HG03103 (cell line): ENCODE data around the gene AP5B1.

Experiments used
- ATAC-seq: cut with Tn5 transposase; IDR thresholded peaks from one replicate; pipeline ENCODE4 v1.9.1; 2021; ENCODE audit warnings: low read depth; ENCODE audit not compliant: unreplicated experiment

The AP5B1 gene

GRCh38 chr11:65801153-65801987 lies 20.6 kb upstream of the AP5B1 start:
- no peak for ATAC-seq

DNA sequence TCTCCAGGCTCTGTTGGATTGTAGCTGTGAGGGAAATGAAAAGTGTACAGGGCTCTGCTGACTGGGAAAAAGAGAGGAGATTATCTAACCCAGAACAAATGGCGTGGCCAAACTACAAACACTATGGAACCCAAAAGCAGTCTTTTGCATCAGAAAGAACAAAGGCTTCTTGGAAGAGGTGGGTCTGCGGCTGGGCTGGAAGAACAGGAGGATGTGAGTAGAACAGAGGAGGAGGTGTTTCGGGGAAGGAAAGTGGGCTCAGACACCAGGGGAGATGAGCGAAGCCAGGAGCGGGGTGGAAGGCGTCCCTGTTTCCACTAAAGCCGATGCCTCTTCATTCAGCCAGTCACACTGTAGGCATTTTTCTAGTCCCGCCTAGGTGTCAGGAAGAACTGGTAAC lies 18.1 kb upstream of the AP5B1 start:
- no peak for ATAC-seq

DNA sequence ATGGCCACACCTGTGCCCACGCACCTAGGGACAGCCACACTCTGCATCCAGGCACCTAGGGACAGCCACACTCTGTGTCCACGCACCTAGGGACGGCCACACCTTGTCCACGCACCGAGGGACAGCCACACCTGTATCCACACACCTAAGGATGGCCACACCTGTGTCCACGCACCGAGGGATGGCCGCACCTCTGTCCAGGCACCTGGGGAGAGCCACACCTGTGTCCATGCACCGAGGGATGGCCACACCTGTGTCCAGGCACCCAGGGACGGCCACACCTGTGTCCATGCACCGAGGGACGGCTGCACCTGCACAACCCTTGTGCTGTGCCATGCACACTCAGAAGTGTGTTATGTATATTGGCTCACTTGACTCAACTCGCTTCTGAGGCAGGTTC lies 16.9 kb upstream of the AP5B1 start:
- ATAC-seq, result no peak

GRCh38 chr11:65796726-65797601 lies 16.2 kb upstream of the AP5B1 start:
- no peak for ATAC-seq

- ATAC-seq, result no peak
These were observed 14.1 kb upstream of the AP5B1 start for GRCh38 chr11:65794570-65795510.

- no peak for ATAC-seq
These were observed 13.0 kb upstream of the AP5B1 start for GRCh38 chr11:65793625-65794400.

- no peak for ATAC-seq
These were observed 12.4 kb upstream of the AP5B1 start for GRCh38 chr11:65793144-65793581.

- no peak for ATAC-seq
These were observed 11.7 kb upstream of the AP5B1 start for GRCh38 chr11:65792456-65792855.

DNA sequence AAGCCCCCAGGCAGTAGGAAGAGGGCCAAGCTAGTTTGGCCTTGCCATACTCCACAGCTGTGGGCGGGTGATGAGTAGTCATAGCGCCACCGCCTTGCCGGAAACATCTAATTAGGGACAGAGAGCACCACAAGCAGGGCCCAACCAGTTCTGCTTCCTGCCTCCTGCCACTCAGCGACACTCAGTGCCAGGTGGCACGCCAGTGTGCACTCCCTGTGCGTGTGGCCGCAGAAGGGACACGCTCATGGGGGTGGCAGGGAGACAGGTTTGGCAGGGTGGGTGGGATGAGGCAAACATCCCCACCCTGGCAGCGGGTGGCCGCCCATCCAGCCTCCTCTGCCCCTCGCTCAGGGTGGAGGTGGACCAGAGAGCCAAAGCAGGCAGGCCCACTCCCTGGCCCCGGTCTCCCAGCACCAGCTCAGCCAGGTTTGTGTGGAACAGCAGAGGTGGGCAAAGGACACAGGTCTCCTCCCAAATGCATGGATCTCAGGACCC lies 11.0 kb upstream of the AP5B1 start:
- peak; percentile 59 for ATAC-seq

DNA sequence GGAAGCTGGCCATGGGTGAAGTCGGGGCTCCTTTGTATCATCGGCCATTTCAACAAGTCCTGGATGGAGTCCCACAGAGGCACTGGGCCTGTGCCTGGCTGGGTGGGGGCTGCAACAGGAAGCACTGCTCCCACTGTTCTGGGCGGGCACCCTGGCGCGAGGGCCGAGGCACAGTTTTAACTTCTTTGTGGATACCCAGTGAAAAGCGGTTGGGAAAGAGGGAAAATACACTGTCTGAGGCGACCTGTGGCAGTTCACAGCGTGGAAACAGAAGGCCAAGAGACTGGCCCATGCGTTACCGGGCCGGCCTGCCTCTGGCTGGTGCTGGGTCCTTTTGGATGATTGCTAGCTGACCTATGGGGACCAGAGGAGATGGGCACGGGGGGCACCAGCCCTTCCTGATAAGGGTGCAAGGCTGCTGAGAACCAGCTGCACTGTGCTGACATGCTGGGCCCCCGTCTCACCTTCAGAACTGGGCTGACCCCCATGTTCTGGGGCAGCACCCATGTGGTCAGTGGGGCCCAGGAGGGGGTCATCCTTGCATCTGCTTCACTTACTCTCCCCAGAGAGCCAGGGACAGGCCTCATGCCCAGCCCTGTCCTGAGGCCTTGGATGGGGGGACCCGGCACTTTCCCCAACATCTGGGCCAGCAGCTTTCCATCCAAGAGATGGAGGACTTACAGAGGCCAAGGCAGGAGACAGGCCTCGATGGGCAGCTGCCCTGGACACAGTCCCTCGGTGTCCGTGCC lies 10.3 kb upstream of the AP5B1 start:
- ATAC-seq, result no peak

DNA sequence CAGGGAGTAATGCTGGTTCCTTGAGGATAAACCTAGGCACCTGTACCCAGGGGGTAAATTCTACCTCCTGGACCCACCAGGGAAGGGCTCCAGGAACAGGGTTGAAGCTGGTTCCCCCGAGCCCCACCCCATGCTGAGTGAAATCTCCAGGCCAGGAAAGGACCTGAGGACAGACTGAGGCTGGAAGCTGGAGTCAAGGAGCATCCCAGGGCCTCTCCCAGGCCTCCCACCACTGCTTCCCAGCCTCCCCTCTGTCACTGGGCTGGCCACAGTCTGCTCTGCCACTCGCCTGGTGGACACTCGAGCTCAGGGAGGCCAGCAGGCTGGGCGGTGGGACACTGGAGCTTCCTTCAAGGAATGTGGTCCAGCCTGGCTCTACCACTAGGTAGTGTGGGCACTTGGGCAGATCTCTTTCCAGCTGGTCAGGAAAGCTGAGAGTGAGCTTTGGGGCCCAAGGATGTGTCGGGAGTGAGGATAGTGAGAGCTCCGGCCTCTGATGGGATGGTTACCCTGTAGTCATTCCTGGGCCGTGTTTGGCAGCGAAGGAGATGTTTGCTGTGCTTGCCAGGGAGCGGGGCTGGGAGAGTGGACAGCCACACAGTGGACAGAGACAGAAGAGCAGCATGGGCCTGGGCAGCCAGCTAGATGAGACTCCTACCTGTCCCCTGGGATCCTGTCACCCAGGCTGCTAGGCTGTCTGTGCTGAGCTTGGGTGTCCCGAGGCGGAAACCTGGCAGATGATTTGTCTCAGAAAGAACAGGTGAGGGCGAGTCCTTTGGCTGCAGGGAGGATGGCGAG lies 9.5 kb upstream of the AP5B1 start:
- ATAC-seq, result no peak

GRCh38 chr11:65789230-65790103 lies 8.7 kb upstream of the AP5B1 start:
- ATAC-seq, result no peak

DNA sequence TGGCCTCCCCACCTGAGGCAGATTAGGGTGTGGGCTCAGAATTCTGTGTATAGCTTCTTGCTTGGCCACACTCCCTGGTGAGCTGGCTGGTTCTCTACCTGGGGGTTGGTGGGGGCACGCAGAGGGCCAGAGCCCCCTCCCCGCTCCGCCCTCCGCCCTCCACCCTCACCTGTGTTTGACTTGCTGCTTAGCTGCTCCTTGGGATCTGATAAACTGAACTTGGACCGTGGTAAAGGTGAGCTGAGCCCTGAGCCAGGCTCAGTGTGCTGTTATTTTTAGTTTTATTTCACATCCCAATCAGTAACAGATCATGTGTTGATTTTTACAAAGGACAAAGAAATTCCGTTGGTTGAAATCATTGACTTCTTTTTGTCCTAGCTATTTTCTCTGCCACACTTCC lies 8.0 kb upstream of the AP5B1 start:
- no peak for ATAC-seq

- ATAC-seq, result no peak
These were observed 7.2 kb upstream of the AP5B1 start for GRCh38 chr11:65787649-65788622.

DNA sequence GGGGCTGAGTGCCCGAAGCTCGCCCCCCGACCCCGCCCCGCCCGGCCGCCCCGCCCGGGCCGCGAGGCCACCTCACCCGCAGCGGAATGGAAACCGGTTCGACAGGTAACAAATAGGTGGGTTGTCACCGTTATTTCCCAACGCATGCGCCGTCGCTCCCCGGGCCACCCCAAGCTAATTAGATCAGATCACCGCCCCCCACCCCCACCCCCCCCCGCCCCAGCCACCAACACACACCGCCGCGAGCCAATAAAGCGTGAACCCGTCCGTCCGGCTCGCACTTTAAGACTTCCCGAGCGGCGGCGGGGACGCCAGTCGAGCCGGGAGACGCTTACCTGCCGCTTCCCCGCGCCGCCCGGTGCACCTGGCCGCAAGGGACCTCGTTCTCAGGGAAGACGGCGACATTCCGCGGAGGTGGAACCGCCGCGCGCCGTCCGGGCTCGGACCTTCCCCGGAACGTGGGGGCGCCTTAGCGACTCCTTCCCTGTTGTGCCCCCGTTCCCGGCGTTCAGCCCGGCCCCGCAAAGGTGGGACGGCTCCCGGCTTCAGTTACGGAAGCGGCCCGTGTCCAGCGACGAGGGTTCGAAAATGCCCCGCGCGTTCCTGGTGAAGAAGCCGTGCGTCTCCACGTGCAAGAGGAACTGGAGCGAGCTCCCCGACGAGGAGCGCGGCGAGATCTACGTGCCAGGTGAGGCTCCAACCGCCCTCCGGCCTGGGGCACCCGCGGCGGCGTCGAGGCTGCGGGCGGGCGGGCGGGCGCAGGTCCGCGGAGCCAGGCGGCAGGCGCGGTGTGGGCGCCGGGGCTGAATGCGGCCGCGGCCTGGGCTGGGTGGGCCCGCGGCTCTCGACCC lies 6.2 kb upstream of the AP5B1 start, which contains the start of gene OVOL1:
Gene OVOL1 (plus strand): TSS at position 278 of the 851 bp plus-strand sequence. CDS start 311 bp downstream, at position 589.
- ATAC-seq, result no peak
